ENCODE results near the gene NLK.
"Not testable (repeated sequence)": the region's sequence is repeated elsewhere in the genome, so short reads cannot be mapped to it uniquely, and the experiment has no call there.

The NLK gene

DNA sequence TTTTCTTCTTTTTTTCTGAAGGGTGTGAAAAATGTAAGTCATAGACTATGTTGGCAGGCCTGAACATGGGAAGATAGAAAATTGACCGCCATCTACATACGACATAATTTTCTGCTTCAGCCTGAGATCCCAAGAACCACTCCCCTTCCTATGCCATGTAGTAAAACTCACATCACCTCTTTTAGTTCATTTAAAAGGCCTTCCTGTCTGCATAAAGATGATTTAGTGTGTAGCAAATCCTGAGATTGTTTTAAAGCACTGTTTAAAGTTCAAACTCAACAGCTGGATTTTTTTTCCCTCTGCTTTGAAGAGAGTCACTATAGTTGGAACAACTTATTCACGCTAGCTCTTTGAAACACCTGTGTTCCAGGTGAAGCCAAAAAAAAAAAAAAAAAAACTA lies 101.5 kb downstream of the NLK start:
- FAIRE-seq (no peak), DNase-seq (ENCODE audit: insufficient read length, low spot score) (no peak)

DNA sequence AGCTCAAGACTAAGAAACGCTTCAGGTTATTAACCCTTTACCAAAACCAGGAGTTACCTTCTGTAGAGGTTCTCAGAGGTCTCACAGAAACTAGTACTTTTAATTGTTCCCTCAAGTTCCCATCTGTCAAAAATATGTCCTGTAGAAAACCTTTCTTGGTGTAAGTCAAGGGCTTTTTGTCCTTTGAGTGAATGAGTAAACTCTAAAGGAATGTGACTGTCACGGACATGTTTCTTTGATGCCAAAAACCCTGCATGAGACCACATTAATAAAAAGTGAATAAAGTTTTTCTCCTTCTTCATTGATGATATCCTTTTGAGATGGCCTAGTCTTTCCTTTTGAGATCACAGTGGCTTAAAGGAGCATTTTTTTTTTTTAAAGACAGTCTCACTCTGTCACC lies 102.9 kb downstream of the NLK start:
- no peak for FAIRE-seq

DNA sequence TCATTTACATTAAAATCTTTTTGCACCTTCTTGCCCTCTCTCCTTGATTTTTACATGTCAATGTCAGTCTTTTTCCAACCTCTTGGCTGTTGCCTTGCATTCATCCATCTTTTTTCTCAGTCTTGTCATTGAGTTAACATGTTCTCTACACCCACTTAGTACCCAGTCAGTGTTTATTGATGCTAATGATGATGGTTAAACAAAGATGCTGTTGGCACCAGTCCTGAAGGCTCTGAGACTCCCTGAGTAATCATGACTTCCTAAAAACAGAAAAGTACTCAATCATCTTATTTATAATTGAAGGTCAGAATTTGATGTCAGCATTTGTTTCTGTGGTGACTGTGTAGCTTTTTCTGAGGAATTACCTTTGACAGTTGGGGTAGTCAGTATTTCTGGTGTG lies 104.5 kb downstream of the NLK start:
- DNase-seq (ENCODE audit: insufficient read length, low spot score) (no peak), FAIRE-seq (no peak)

More for the DNA sequence above, 102.9 kb downstream of the NLK start:
- DNase-seq (ENCODE audit: insufficient read length, low spot score): no peak

DNA sequence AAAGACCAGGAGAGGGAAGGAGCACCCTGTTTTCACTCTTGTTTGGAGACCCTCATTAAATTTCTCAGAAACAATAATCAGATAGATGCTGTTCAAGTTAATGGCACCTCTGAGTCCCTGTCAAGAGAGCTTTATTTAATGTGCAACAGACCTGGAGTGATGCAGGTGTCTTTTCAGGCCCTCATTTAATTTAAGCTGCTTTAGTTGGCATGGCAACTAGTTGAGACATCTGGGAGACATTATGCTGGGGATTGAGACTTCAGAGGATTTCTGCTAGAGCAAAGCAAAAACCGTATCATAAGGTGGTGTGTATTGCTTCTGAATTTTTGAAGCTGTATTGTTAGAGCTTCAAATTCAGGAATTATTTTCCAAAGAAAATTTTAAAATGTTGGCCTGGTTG lies 108.5 kb downstream of the NLK start:
- DNase-seq (ENCODE audit: insufficient read length, low spot score): no peak
- FAIRE-seq: no peak

DNA sequence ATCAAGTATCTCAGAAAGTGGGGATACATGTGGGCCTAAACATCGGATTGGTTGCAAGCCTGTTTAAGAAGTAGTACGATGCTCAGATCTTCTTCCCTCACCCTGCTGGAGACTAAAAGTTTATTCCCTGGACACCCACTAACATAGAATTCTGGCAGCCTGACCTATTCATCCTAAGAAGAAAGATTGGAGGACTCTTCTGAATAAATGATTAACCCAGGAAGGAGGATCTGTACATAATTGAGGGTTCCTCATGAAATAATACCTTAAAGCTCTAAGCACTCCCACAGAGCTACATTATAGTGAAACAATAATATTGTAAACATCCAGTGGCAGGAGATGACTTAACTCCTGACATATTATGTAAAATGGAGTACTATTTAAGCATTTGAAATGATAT lies 111.7 kb downstream of the NLK start:
- DNase-seq (ENCODE audit: insufficient read length, low spot score) (no peak), FAIRE-seq (no peak)

DNA sequence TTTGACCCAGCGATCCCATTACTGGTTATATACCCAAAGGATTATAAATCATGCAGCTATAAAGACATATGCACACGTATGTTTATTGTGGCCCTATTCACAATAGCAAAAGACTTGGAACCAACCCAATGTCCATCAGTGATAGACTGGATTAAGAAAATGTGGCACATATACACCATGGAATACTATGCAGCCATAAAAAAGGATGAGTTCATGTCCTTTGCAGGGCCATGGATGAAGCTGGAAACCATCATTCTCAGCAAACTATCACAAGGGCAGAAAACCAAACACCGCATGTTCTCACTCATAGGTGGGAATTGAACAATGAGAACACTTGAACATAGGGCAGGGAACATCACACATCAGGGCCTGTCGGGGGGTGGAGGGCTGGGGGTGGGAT lies 112.9 kb downstream of the NLK start:
- not testable (repeated sequence) for DNase-seq (ENCODE audit: insufficient read length, low spot score); FAIRE-seq

DNA sequence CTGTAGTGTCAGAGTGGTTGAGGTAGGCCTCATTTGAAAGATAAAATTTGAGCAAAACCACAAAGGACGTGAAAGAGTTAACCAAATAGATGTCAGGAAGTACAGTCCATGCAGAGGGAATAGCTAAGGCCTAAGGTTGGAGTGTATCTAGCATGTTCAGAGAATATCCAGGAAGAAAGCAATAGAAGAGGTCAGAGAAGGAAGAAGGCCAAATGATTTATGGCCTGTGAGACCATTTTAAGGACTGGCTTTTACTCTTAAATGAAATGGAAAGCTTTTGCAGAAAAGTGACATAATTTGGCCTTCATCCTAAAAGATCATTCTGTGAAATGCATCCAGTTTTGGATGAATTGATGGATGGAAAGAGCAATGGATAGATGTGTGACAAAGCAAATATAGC lies 116.5 kb downstream of the NLK start:
- FAIRE-seq (no peak), DNase-seq (ENCODE audit: insufficient read length, low spot score) (no peak)

DNA sequence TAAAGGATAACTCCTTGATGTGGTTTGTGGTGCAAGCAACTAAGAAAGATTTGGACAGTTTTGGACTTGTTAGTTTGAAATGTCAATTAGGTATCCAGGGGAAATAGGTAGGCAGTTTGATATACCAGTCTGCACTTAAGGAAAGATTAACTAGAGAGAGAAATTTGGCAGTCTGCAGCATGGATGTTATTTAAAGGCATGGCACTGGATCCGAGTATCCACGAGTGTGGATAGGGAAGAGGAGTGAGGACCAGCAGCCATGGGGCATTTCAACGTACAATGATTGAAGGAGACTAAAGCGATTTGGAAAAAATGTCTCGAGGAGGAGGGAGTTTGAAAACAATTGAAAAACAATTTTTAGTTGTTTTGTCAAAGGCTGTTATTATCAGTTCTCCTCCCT lies 117.4 kb downstream of the NLK start:
- FAIRE-seq (no peak), DNase-seq (ENCODE audit: insufficient read length, low spot score) (no peak)

DNA sequence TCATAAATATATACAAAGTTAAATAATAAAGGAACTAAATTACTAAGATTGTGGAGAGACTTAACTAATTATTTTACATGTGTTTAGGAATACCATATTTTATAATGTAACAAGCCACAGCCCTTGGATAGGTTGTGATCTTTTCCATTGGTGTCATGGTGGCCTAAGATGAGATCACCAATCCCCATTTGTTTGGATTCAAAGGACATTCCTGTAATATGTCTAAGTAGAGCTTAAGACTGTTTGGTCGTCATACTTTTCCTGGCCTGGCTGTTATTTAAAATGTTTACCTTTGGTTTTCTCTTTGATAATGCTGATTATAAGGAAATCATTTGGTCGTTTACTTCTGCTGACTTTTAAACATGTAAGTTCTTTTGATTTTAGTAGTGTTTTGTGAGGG lies 118.1 kb downstream of the NLK start:
- no peak for DNase-seq (ENCODE audit: insufficient read length, low spot score)
- FAIRE-seq: no peak

DNA sequence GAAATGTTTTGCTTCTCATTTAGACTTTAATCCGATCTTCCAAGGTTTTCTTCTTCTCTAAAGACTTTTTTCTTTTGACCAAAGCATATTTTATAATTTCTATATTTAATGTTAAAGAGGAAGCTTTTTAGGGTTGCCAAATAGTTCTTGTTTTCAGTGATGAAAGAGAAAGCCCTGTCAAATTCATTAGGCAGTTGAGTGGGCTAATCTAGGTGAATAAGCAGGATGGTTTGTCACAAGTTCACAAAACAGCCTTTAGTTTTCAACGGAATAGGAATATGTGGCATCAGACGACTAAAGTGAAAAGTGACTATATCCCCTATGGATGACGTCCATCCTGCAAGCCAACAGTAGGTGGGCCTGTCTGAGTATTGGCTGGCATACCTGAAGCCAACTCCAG lies 118.8 kb downstream of the NLK start:
- FAIRE-seq: no peak
- DNase-seq (ENCODE audit: insufficient read length, low spot score): no peak

DNA sequence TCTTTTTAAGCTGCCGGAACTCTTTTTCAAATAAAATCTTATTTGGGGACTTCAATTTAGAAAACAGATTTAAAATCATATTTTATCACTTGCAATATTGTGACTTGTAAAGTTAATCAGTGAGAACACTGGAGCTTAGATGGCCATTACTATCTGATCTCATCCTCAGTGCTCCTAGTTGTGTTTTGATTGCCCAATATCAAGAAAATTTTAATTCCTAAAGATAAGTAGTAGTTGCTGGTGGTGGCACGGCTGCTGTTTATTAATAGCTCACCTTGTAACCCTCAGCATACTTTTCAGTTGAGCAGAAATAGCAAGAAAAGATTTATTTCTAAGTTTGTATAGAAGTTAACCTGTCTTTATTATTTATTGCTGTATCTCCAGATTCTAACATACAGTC lies 124.0 kb downstream of the NLK start:
- no peak for FAIRE-seq

DNA sequence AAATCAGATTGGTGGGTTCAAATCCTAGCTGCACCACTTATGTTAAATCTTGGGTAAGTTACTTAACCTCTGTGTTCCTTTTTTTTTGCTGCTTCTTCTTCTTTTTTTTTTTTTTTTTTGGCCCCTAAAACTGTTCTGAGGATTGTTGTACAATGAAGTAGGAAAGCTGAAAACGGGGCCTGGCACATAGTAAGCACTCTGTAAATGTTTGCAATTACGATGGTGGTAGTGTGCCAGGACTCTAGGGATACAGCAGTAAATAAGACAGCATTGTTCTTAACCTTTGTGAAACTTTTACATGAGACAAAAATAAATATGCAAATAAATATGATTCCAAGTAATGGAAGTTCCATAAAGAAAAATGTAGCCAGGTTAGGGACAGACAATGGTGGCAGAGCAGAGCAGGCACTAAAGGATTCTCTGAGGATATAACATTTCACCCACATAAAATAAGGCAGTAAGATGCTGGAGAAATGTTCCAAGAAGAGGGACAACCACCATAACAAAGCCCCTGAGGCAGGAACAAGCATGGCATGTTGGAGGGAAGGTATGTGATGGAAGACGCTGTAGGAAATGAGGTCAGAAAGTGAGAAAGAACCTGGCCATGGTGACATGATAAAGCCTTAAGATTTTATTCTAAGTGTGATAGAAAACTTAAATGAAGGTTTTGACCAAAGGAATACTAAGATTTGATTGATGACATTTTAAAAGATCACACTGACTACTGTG lies 127.3 kb downstream of the NLK start:
- DNase-seq (ENCODE audit: insufficient read length, low spot score): no peak
- FAIRE-seq: no peak

More for the DNA sequence above, 124.0 kb downstream of the NLK start:
- no peak for DNase-seq (ENCODE audit: insufficient read length, low spot score)

DNA sequence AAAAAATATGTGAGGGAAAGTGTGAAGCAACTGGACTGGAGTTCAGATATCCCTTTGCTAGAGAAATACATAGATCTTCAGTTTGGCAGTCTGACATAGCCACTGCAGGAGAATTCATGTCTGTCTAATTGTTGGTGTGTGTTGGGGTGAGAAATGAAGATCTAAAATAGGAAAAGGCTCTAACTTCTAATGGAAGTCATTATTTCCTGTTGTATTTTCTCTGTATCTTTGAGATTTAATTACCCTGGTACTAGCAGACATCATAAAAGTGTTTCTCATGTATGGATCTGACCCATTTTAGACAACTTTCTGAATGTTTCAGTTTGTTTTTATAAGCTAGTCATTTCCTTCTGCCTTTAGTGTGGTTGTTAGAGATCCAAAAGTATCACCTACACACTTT lies 128.3 kb downstream of the NLK start:
- DNase-seq (ENCODE audit: insufficient read length, low spot score) (no peak), FAIRE-seq (no peak)

DNA sequence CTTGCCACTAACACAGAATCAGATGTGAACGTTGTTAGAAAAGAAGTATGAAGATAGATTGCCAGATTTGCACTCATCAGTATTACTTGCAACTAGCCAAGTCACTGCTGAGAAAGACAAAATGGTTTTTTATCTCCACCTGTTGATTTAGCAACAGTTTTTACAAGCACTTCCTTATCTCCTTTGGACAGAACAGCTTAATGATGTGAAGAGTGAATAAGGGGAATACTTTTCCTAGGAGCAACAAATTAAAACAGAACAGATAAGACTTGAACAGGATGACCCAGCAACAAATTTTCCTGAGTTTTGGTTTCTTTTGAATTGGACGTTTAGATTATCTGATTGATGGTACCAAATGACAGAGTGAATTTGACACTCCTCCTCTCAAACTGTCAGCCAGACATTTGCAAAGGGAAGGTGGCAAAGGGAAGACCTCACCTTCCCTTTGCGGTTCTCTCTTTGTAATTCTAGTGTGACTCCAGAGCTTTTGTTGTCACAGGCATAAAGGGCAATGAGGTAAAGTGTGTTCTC lies 130.6 kb downstream of the NLK start:
- DNase-seq (ENCODE audit: insufficient read length, low spot score) (no peak), FAIRE-seq (no peak)

DNA sequence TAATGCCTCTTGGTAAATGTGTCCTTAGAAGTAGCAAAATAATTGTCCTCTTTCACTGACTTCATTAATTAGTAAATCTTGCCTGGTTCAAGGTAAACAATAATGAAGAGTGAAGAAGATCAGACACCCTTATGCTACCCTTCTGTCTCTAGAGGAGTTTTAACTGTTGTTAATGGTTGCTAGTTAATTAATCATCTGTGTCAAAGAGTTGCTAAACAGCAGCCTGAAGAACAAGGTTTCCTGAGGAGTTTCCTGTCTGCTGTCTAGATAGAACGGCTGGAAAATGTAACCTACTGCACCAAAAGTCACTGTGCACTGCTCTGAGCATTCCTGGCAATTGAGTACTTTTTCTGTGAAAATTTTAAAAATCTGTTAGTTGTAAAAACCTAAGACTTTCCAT lies 131.3 kb downstream of the NLK start:
- FAIRE-seq (peak; percentile 23), DNase-seq (ENCODE audit: insufficient read length, low spot score) (no peak)

DNA sequence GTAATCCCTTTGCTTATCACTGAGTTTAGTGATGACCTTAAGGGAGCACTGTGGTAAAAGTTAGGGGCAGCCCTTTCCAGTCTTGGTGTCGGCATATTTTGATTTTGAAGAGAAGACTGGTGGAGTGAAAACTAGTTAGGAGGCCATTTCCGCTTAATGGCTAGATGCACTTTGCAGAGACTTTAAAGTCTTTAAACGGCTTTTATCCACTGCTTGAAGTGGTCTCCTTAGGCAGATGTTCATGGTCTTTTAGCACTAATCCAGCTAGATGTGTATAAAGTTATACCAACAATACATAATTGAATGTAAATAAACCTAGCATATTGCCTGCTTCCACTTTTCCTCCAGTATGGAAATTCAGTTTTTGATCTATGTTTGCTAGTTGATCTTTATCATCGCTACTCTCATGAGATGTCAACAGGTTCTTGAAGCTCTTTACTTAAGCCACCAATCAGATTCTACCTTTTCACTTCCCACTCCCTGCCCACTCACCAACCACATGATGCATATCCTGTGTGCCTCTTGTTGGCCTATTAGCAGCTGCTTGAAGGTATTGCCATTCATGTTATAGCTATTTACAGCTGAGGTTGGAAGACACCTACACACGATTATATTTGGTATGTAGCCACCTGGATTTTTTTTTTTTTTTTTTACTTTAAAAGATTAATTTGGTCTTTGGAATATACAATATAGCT lies 132.0 kb downstream of the NLK start:
- FAIRE-seq (peak; percentile 8), DNase-seq (ENCODE audit: insufficient read length, low spot score) (peak; percentile 10)

DNA sequence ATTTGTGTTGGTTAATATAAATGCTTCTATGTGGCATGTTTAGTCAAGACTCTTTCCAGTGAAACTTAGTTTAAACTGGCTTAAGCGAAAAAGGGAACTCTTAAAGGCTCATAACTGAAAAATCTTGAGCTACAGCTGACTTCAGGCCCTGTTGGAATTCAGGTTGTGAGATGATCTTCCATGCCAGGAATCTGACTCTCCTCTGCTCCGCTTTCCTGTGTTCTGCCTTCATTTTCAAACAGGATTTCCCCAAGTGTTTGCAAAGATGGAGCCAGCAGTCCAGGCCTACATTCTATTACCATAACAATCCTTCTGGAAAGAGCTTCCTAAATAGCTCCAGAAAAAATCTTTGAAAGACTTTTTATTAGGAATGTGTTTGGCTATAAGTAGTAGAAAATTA lies 134.9 kb downstream of the NLK start:
- DNase-seq (ENCODE audit: insufficient read length, low spot score) (no peak), FAIRE-seq (no peak)

DNA sequence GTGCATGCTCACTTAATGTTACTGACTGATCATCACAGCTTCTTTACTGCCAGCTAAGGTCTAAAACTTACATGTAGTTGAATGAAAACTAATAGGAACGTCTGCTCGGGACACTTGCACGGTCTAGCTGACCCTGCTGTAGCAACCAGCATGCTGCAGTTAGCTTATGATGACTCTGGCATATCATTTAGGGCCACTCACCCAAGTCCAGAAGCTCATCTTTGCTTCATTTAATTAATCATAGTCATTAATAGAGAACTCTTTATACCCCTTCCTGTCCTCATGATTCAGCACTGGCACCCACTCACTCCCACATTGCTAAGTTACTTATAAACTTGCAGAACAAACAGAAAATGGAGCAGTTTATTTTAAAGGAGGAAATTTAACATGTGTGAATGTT lies 136.3 kb downstream of the NLK start:
- FAIRE-seq: no peak

DNA sequence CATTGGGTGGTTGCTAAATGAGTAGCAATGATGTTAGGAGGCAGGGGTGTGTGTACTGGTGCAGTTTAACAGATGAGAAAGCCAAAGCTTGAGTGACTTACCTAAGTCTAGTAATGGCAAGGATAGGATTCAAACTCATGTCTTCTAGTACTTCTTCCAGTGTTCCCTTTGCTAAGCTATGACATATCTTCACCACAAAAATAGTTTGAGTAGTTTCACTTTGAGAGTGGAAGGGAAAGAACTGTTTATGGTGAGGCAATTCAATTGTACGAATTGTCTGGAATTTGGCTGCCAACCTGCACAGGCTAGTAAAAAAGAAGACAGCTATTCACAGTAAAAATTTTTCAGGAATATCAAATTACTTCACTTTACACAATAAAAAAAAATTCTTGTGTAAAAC lies 138.0 kb downstream of the NLK start:
- FAIRE-seq: no peak
- DNase-seq (ENCODE audit: insufficient read length, low spot score): no peak

More for the DNA sequence above, 136.3 kb downstream of the NLK start:
- no peak for DNase-seq (ENCODE audit: insufficient read length, low spot score)

DNA sequence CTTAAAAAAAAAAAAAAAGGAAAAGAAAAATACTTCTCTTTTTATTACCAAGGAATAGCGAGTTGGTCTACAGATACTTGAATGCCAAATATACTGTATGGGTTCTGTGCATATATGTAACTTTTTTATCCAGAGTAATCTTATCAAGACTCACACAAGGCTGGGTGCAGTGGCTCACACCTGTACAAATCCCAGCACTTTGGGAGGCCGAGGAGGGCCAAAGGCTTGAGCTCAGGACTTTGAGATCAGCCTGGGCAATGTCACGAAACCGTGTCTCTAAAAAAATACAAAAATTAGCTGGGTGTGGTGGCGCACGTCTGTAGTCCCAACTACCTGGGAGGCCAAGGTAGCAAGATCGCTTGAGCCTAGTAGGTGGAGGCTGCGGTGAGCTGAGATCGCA lies 139.1 kb downstream of the NLK start:
- FAIRE-seq: no peak
- no peak for DNase-seq (ENCODE audit: insufficient read length, low spot score)

DNA sequence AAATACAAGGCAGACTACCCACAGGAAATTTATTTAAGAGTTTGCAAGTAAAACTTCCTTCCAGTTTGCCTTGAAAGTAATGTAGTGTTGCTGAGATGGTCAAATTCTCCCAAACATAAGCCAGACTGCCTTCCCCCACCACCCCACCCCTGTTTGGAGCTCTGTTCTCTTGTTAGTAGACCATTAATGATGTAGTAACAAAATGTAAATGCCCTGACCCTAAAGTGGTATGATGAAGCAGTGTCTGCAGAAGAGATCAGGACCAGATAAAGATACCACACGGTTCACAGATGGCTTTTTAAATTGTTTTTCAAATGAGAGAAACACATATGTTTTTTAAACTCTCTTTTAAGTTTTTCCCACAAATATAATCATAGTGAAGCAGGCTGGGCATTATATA lies 140.1 kb downstream of the NLK start:
- FAIRE-seq: no peak

DNA sequence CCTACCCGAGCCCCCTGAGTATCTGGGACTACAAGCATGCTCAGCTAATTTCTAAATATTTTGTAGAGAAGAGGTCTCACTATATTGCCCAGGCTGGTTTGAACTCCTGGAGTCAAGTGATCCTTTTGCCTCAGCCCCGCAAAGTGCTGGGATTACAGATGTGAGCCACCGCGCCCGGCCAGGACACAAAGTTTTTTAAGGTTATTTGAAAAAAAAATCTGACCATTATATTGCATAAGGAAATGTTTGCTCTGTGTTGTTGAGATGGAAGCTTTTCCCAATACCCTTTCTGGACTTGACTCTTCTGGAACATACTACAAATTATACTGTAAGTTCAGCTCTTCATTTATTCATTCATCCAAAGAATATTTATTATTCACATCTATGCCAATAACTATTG lies 143.2 kb downstream of the NLK start:
- FAIRE-seq (no peak), DNase-seq (ENCODE audit: insufficient read length, low spot score) (no peak)

More for the DNA sequence above, 140.1 kb downstream of the NLK start:
- DNase-seq (ENCODE audit: insufficient read length, low spot score): no peak
